ENCODE results near the gene CIB2.

- TF ChIP-seq CTCF (conservative IDR thresholded peaks at IDR 0.05) (no peak), EZH2 (IDR thresholded peaks at IDR 0.05; ENCODE audit: low read depth) (no peak)
Observed at GRCh38 chr15:78120523-78120922, 10.7 kb downstream of the CIB2 start.

Measured in PC-9 (cell line).